Iris pigment epithelial cell (primary cell): Measurements from ENCODE around the gene CTBP1.

Source experiments
- DNase-seq: peaks from one replicate; pipeline ENCODE4 v3.0.0-alpha.2; 2011; ENCODE audit warnings: low read depth

The CTBP1 gene

DNA sequence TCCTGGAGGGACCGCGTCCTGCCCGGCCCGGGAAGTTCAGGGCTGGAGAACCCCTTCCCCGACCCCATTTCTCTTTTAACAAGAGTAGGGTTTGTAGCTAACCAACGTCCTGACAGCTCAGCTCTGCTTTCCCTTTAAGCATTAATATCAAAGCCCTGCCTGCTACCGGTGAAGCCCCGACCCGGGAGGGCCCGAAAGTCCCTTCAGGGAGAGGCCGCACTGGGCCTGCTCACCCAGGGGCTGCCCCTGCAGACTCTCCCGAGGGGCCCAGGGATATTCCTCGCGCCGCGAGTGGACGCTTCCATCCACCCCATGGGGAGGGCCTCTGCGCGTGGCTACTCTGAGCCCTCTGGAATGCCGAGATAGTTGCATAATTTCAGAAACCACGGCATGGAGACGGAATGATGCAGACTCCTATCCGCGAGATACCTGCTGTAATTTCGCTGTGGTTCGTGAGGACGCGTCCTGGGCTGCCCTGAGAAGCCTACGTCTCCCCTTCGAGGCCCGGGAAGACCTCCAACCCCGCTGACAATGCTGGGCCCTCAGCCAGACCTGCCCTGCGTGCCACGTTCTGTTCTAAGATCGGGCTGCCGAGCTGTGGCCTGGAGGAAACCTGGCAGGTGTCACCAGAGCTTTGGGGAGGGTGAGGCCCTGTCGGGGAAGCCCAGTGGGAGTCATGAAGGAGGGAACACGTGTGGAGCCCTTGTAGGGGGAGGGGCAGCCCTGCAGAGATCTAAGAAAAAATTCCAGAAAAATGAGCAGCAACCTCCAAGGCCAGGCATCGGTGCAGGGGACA lies 999 bp upstream of the CTBP1 start:
- DNase-seq = peak; percentile 74

DNA sequence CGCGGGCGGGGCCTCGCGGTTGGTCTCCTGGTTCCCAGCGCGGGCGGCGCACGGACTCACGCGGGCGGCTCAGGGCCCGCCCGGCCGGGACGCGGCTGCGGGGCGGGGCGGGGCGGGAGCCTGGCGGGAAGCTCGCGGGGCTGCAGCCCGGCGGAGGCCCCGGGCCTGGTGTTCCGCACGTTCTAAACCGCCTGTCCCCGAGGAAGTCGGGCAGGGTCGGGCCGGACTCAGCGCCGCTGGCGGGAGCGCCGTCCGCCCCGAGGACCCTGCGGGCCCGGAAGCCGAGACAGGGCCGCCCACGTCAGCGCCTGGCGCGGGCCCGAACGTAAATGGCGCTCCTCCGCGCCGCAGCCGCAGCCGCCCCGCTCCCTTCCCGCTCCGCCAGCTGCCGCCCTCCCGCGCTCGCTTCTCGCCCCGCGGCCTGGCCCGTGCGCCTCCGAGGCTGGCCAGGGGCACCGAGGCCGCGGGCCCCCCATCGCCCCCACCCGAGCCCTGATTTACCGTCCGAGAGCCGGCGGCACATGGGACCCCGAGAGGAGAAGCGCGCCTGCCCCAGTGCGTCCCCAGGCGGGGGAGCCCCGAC lies 309 bp upstream of the CTBP1 start:
- peak; percentile 90 for DNase-seq

DNA sequence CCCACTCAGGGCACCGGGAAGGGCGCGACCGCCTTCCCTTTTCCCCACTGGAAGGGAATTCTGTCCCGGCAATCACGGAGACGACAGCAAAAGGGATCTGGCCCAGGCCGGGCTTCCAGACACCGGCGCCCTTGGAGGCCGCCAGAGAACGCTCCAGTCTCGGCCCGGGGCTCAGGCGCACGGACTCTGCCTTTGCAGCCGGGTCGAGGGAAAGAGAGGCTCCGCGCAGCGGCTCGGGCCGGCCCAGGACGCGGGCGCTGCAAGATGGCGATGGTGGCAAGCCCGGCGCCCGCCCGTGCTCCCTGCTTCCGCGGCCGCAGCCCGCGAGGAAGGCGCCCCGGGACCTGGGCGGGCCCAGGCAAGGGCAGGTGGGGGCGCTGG lies 1.1 kb downstream of the CTBP1 start:
- no peak for DNase-seq

DNA sequence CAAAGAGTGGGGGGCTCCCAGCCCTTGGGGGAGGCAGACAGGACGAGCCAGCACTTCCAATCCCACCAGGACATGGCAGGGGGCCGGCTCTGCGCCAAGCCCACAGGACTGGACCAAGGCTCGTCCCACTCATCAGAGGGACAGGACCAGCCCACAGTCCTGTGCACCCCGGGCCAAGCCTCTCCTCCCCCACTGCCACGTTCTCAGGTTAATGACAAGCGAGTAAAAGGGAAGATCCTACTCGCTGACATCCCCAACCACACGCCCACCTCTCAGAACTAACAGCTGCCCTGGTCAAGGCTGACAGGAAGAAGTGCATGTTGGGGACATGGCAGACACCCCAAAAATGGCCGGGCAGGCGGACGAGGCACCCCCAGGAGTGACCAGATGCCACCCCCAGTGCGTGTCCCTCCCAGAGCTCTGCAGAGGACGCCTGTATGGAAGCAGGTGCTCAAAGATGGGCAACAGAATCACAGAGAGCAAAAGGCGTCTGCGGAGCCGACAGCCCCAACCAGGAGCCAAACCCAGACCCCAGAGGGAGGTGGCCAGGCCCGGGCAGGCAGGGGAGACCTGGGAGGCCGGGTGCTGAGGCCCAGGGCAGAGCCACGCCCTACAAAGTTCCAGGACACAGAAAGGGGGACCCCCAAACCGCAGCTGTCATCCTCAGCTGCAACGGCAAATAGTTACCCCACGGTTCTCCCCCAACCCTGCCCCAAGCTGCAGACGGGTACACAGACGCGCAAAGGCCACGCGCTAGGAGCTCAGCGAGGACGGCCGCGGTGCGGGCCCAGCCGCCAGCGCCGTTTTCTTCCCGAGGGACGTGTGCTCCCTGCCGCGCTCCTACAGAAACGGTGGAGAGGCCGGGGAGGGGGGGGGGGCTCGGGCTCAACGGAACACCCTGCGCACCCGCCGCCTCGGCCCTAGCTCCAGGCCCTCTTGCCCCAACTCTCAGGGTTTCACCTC lies 1.7 kb downstream of the CTBP1 start:
- DNase-seq = no peak

DNA sequence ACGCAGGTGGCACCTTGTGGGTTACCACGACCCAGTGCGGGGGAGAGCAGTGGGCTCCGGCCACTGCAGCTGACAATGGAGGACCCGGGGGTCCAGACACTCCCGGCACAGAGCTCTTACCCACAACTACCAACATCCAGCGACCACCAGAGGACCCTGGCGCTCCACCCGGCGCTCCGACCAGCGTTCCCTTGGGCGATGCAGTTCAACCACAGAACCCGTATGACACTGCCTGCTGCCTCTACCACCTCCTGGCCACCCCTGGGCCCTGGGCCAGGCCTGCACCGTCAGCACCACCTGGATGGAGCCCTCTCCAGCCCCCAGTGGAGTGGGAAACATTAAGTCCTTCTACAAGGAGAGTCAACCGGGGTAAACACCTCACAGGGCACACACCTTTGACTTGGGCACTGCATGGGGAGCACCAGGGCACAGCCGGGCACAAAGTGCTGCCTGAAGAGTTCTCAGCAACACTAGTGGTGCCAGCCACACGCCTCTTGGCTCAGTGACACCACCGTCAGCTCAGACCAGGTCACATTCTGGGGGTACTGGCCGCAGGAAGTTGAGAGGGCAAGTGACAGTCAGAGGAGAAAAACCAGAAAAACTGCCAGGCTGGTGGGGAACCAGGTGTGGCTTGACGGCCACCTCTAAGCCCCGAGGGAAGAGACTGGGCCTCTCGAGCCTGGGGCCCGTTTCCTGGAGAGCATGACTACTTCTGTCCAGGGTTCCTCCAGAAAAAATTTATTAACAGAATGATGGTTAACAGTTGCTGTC lies 2.6 kb downstream of the CTBP1 start:
- no peak for DNase-seq

DNA sequence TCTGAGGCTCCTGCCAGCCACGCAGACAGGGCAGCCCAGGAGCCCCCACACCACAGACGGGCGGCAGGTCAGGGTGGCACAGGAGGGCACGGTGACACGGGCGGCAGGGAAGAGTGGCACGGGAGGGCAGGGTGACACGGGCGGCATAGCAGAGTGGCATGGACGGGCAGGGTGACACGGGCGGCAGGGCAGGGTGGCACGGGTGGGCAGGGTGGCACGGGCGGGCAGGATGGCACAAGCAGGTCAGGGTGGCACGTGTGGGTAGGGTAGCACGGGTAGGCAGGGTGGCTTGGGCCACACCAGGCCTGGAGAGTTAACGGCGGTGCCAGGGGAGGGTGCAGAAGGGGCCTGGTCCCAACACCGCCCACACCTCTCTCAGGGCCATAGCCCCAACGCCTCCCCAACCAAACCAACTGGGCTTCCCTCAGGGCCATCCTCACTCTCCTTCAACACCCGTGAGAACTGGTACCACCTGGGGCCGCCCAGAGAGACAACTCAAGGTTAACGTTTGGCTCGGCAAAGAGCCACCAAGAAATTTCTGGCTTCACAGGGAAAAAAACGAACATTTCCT lies 3.4 kb downstream of the CTBP1 start:
- DNase-seq = no peak

DNA sequence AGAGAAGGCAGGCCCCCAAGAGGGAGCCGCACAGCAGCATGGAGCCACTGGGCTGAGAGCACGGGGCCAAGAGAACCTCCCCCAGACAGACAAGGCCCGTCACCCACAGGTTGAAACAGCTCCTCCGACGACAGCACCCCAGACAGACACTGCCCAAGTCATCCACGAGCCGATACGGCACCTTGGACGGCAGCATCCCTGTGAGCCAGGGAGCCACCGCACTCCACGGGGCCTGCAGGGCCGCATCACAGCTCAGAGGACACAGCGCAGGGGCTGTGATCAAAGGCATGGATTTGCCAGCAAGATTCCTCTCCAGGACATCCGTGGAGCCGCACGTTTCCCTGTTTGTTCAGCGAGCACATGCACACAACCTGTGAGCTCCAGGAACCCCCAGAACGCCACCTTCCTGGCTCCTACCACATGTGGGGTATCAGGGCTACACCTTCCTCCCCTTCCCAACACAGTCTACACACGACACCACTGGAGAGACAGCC lies 3.9 kb downstream of the CTBP1 start:
- no peak for DNase-seq

DNA sequence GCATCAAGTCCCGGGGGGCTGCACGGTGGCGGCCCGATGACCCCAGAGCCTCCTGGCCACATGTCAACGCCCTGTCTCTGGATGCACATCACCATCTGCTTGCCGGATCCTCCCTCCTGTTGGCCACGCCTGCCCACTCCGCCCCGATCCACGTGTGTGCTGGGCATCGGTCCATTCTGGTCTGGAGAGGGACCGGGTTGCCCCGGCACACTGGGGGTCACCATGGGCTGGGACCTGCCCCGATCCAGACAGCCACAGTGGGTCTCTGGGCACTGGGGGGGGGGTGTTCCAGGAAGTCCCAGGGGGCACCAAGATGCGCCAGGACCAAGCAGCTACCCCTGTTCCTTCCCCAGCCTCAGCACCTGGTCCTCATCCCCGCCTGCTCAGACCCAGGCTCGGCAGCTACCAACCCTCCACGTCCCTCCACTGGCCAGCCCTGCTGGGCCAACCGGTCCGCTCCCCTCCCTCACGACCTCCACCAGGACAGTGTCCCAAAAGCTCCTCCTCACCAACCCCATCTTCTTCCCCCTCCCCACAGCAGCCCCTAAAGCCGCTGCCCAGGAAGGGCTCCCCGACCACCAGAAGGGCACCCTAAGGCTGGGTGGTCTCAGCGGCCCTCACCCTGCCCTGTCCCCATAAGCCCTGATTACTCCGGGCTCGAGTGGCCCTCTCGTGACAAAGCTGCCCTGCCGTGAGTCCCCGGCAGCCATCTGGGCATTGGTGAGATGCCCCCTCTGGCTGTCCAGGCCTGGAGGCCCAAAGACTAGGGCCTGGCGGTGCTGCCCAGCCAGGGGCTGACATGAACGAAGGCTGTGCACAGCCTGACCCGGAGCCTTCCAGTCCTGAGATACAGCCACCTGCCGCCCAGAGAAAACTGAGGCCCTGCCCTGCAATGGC lies 4.6 kb downstream of the CTBP1 start:
- no peak for DNase-seq

DNA sequence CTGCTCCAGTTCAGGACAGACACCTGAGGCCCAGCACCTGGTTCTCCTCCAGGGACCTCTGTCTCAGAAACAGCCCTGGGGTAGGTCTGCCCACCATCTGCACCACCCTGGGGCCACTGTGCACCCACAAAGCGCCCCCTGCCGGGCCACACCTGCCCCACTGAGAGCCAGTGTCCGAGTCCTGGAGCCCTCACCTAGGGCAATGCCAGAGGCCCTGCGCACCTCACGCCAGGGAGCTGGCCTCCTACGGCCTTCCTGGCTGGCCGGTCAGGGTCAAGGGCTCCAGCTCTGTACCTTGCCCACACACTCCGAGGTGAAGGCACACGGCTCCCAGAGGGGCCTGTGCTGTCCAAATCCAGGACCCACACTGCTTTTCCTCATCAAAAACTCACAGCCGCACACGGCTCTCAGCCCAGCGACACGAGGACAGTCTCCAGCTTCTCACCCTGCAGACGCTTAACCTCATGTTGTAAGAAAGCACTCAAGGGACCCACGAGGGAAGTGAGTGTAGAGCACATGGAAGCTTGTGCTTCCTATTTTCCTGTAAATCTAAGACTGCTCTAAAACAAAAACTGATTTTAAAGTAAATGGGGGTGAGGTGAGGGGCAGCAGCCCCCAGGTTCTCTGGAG lies 5.4 kb downstream of the CTBP1 start:
- DNase-seq = no peak

DNA sequence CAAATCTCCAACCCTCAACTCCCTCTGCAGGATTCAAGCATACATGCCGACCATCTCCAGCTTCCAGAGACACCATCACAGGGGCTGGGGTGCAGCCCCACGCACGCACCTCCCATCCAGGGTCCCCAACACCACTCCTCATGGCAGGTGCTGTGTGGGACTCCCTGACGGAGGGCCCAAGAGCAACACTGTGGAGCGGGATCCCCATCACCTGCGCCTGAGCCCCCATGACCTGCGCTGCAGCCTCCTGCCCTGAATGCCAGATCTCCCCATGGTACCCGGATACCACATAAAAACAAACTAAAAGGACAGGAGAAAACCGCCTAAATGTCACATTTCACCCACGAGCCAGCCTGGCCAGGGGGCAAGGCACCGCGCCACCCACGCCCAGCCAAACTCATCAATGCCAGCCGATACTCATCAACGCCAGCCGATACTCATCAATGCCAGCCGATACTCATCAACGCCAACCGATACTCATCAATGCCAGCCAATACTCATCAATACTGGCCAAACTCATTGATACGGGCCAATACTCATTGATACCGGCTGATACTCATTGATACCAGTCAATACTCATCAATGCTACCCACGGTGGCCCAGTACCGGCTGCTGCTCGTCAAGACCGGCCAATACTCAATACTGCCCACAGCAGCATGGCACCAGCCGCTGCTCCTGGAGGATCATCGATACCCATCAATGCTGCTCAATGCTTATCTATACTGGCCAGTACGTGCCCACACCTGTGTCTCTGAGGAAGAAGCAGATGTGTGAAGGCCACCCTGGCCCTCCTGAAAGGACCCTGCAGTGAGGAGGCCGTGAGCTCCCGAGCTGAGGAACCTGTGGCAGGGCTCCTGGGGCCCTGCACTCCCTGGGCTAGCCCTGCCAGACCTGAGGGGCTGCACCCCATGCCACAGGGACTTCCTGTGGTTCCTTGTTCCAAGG lies 6.2 kb downstream of the CTBP1 start:
- no peak for DNase-seq

DNA sequence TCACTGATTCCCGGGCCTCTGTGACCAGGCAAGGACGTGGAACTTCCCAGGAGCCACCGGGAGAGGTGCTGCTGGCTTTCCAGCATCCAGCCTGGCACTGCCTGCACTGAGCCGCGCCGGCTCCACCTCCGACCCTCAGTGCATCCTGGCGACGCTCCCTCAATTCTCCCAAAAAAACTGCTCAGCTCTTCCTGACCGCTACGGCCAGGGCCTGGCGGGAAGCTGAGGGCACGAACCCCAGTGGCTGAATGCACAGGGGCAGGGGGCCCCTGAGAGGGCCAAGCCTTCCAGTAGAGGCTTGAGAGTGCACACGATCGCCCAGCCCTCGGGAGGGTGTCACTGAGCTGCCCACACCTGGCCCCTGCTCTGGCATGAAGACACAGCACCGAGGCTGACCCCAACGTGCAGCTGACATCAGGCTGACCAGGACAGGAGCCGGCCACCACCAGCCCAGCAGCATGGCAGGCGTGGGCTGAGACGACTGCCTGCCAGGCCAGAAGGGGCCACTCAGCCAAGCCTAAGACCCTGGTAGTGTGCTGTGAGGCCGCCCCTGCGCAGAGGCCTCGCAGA lies 6.9 kb downstream of the CTBP1 start:
- DNase-seq = no peak

DNA sequence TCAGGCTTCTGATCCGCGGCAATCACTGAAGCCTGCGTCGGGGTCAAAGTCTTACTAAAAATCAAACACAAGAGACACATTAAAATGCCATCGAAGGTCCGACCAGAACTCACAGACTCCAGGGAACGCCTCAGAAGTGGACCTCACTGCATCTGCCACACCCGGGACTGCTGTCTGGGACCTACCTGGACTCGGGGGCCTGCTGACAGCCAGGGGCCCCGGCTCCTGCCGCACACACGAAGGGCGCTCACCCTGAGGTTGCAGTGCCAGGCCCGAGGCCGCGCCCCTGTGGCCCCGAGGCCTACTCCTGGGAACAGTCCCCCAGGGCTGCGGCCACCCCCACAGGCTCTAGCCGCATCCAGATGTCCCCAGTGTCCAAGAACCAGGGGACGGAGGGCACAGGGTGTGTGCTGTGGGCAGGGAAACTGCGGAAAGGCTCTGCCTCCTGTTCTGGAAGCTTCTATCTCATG lies 7.4 kb downstream of the CTBP1 start:
- no peak for DNase-seq

DNA sequence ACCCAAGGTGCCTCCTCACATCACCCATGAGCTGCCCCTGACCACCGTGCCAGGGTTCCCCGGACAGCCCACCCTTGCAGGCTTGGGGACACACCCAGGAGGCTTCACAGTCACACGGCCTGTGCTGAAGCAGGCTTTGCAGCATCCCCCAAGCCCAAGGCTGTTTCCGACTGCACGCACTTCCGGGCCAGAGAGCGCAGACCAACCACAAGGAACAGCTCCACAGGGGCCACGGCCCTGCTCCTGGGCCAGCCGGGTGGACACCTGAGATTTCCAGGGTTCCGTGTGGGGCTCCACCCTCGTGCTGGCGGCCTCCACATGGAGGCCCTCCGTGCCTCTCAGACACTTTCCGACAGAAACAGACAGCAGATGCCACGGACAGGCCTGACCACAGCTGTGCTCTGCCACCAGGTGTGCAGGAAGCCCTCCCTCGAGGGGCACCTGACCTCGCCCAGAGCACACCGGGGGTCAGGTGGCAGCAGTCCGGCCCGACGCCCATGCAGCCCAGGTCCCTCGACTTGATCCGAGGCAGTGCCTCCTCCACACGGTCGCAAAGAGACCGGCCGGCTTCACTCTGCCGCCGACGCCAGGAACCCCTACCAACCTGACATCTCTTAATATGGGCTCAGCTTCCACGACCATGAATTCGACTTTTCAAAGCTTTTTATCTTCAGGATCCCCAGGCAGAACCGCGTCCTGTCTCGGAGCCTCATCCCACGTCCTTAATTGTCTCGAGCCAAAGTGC lies 8.0 kb downstream of the CTBP1 start:
- DNase-seq = no peak

DNA sequence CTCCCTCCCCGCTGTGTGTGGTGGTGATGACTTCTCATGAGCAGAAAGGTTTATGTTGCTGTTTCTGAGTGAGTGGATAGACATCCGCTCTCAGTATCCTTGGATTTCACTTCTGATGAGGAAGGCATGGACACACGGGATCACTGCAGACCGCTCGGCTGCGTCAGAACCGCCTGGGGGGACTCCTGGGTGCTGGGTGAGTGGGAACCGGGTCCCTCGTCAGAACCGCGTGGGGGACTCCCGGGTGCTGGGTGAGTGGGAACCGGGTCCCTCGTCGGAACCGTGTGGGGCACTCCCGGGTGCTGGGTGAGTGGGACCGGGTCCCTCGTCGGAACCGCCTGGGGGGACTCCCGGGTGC lies 9.0 kb downstream of the CTBP1 start:
- no peak for DNase-seq

DNA sequence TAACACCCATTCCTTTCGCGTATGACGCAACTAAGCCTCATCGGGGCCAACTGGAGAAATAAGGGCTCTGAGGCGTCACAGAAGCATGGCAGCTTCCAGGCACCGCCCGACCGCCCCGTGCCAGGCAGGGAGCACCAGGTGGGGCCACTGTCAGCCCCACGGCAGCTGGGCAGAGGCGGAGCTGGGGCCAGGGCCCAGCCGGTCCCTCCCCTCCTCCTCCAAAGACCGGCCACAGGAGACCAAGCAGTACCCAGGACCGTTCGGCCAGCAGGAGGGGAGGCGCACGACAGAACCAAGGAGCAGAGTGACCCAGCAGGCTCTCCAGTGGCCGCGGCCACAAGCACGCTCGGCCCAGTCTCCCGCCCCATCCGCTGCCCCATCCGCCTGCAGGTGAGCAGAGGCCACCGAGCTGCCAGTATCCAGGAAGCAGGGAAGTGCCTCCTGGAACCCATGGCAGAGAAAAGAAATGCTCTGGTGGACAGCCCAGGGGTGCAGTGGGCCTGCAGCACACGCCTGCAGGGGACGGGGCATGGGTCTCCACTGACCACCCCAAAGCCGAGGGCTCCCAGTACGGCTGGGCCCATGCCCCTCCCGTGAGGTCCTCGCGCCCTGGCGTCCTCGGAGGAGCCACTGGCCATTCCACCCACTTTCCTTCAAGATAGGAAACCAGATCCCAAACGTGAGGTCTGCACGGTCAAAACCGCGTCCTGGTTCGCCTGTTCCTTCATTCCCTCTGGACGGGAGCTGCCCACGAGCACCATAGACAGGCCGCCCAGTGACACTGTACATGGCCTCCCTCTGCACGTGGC lies 9.6 kb downstream of the CTBP1 start:
- DNase-seq = no peak

DNA sequence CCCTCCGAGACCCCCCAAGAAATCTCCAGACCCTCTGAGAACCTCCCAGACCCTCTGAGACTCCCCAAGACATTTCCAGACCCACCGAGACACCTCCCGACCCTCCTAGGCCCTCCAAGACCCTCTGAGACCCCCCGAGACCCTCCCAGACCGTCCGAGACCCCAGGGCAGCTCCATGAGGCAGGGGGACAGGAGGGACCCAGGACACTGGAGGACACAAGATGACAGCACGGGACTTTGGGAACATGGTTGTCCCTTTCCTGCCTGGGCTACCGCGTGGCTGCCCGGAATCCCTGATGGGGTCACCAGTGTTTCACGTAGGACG lies 10.3 kb downstream of the CTBP1 start:
- DNase-seq = no peak
